Heart left ventricle (tissue), 13 donors: Measurements from ENCODE around the gene PAM16.

Experiments
- CTCF ChIP-seq, 12 donors: fragments of 200-600 bp; sonication (generic) in 4 of 12; IDR thresholded peaks; one replicate each; pipeline versions ENCODE4 v1.5.0 to v1.8.0; 2018 to 2022; ENCODE audit warnings: antibody characterized with exemption in 12 of 12, mild to moderate bottlenecking in 5 of 12
- POLR2A ChIP-seq, 2 donors: fragments of 450-650 bp; IDR thresholded peaks; one replicate each; pipeline ENCODE4 v1.6.1; 2017; ENCODE audit warnings: antibody characterized with exemption in 2 of 2, mild to moderate bottlenecking in 2 of 2, moderate library complexity in 2 of 2
- donor health status: ischemic (EF 13 %, LVEDD 7.1; RV severe dilation, severe dysfunction).
- donor health status: DM: no; HTN: yes; CAD: no.
- donor health status: DM: no; HTN: no; CAD: no.
- donor health status: ischemic (EF 25% LVEDD 6.9; RV normal size, moderate dysfunction).
- donor health status: ischemic (EF 25% LVEDD 5.7; RV mildly dilated, moderate dysfunction).
- donor health status: ischemic (EF 35%, LVEDD 5.7; RV mildly dilated, moderate dysfunction).
- donor health status: nonischemic (EF 11% LVEDD 7.7; RV severe dilation, severe dysfunction).
- donor health status: DM: yes; HTN: yes; CAD: no.
- donor health status: PGD.
- donor health status: ischemic (EF 29% LVEDD 5.4; RV normal size, mild dysfunction).
- donor health status: nonischemic (EF 23%, LVEDD 6.1; RV moderate dilation, normal function).

GRCh38 chr16:4362476-4363135 is 11.5 kb upstream of the PAM16 start:
- TF ChIP-seq CTCF (IDR thresholded peaks at IDR 0.05) = no peak
- TF ChIP-seq POLR2A (IDR thresholded peaks at IDR 0.05) = no peak
